ENCODE data around the gene TXK.

- TF ChIP-seq POLR2AphosphoS5 (IDR thresholded peaks at IDR 0.05) (no peak), CTCF (IDR thresholded peaks at IDR 0.05) (peak in 4 of 6 experiments; percentile 32 to 56 (median 38)), POLR2A (IDR thresholded peaks at IDR 0.05) (no peak), EP300 (IDR thresholded peaks at IDR 0.05) (no peak)
Observed at GRCh38 chr4:48033825-48034413, 100.1 kb downstream of the TXK start.

Measured in upper lobe of left lung (tissue), 4 donors.